Gastrocnemius medialis (tissue), 4 donors: ENCODE results near the gene VSTM2L.

Experiments
- POLR2A ChIP-seq, 2 donors: fragments of 450-650 bp; IDR thresholded peaks; one replicate each; pipeline ENCODE4 v1.6.1; 2017; ENCODE audit warnings: antibody characterized with exemption in 2 of 2, mild to moderate bottlenecking in 2 of 2, moderate library complexity in 2 of 2
- TF ChIP-seq, protein P1 (sequence below), 5 experiments: fragments of 450-650 bp in 3 of 5; fragments of 200-600 bp in 2 of 5; sonication (generic) in 2 of 5; IDR thresholded peaks in 4 of 5; conservative IDR thresholded peaks in 1 of 5; 1 replicate in 4 of 5; 2 replicates in 1 of 5; pipeline ENCODE4 v1.5.1; 2016 to 2019; ENCODE audit warnings: antibody characterized with exemption in 5 of 5, mild to moderate bottlenecking in 3 of 5, moderate library complexity in 3 of 5

- TF ChIP-seq, protein P1, sequence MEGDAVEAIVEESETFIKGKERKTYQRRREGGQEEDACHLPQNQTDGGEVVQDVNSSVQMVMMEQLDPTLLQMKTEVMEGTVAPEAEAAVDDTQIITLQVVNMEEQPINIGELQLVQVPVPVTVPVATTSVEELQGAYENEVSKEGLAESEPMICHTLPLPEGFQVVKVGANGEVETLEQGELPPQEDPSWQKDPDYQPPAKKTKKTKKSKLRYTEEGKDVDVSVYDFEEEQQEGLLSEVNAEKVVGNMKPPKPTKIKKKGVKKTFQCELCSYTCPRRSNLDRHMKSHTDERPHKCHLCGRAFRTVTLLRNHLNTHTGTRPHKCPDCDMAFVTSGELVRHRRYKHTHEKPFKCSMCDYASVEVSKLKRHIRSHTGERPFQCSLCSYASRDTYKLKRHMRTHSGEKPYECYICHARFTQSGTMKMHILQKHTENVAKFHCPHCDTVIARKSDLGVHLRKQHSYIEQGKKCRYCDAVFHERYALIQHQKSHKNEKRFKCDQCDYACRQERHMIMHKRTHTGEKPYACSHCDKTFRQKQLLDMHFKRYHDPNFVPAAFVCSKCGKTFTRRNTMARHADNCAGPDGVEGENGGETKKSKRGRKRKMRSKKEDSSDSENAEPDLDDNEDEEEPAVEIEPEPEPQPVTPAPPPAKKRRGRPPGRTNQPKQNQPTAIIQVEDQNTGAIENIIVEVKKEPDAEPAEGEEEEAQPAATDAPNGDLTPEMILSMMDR (IDR thresholded peaks at IDR 0.05 in 4 of 5, conservative IDR thresholded peaks at IDR 0.05 in 1 of 5) = no peak
- no peak for TF ChIP-seq POLR2A (IDR thresholded peaks at IDR 0.05)
Observed at GRCh38 chr20:37979021-37979985, 76.4 kb downstream of the VSTM2L start.
